Prostate gland (tissue), 2 donors: ENCODE measurements around the gene PCCB.

ENCODE experiments used
- CTCF ChIP-seq, 4 experiments: fragments of 200-600 bp in 2 of 4; fragments of 450-650 bp in 2 of 4; sonication (generic) in 2 of 4; IDR thresholded peaks; 1 replicate in 3 of 4; 2 replicates in 1 of 4; pipeline ENCODE4 v1.5.1; 2016 to 2019; ENCODE audit warnings: antibody characterized with exemption in 4 of 4, mild to moderate bottlenecking in 2 of 4, moderate library complexity in 2 of 4
- POLR2A ChIP-seq: fragments of 450-650 bp; IDR thresholded peaks from one replicate; pipeline ENCODE4 v1.6.1; 2016; ENCODE audit warnings: antibody characterized with exemption, mild to moderate bottlenecking

GRCh38 chr3:136255672-136256406, 5.7 kb downstream of the PCCB start:
- TF ChIP-seq POLR2A: no peak
- no peak for TF ChIP-seq CTCF (IDR thresholded peaks at IDR 0.05)
